MM.1S (cell line): ENCODE results near the gene ATP6AP1.

Source experiments
- DNase-seq: peaks from one replicate; pipeline ENCODE4 v3.0.0-alpha.2; 2015
- H2AFZ ChIP-seq: fragments of 300-600 bp; sonication (generic); 2 replicates; pipeline ENCODE4 v1.6.0; 2016; ENCODE audit warnings: antibody characterized with exemption, low read length
- H3F3A ChIP-seq: fragments of 300-600 bp; sonication (generic); 2 replicates; pipeline ENCODE4 v1.6.1; 2016; ENCODE audit warnings: mild to moderate bottlenecking, antibody characterized with exemption, low read length, moderate library complexity, mixed read lengths; ENCODE audit not compliant: insufficient read depth
- H3K27ac ChIP-seq: fragments of 300-600 bp; sonication (generic); 2 replicates; pipeline ENCODE4 v1.5.1; 2016; ENCODE audit warnings: mild to moderate bottlenecking, low read length
- H3K27me3 ChIP-seq: fragments of 300-600 bp; sonication (generic); replicated peaks from 2 replicates; pipeline ENCODE4 v1.6.0; 2016; ENCODE audit warnings: low read length; ENCODE audit not compliant: insufficient read depth
- H3K36me3 ChIP-seq: fragments of 300-600 bp; sonication (generic); replicated peaks from 2 replicates; pipeline ENCODE4 v1.6.1; 2016; ENCODE audit warnings: mild to moderate bottlenecking, low read length, mixed read lengths; ENCODE audit not compliant: insufficient read depth
- H3K4me1 ChIP-seq: fragments of 300-600 bp; sonication (generic); 2 replicates; pipeline ENCODE4 v1.6.1; 2016; ENCODE audit warnings: low read length, mixed read lengths
- H3K4me2 ChIP-seq: fragments of 300-600 bp; sonication (generic); 2 replicates; pipeline ENCODE4 v1.6.0; 2016; ENCODE audit warnings: low read depth, low read length
- H3K4me3 ChIP-seq: fragments of 300-600 bp; sonication (generic); 2 replicates; pipeline ENCODE4 v1.5.1; 2016; ENCODE audit warnings: low read length, mixed read lengths
- H3K79me2 ChIP-seq: fragments of 300-600 bp; sonication (generic); 2 replicates; pipeline ENCODE4 v1.6.1; 2016; ENCODE audit warnings: mixed run types, low read length, mixed read lengths
- H3K9ac ChIP-seq: fragments of 300-600 bp; sonication (generic); 2 replicates; pipeline ENCODE4 v1.6.1; 2016; ENCODE audit warnings: low read length, mixed read lengths
- H3K9me2 ChIP-seq: fragments of 300-600 bp; sonication (generic); replicated peaks from 2 replicates; pipeline ENCODE4 v1.6.1; 2016; ENCODE audit warnings: mild to moderate bottlenecking, low read length, mixed read lengths; ENCODE audit not compliant: insufficient read depth
- H3K9me3 ChIP-seq: fragments of 300-600 bp; sonication (generic); replicated peaks from 2 replicates; pipeline ENCODE4 v1.6.1; 2016; ENCODE audit warnings: mild to moderate bottlenecking, low read length, mixed read lengths; ENCODE audit not compliant: insufficient read depth
- H4K20me1 ChIP-seq: fragments of 300-600 bp; sonication (generic); 2 replicates; pipeline ENCODE4 v1.6.1; 2016; ENCODE audit warnings: mild to moderate bottlenecking, low read length, moderate library complexity, mixed read lengths; ENCODE audit not compliant: insufficient read depth
- EZH2 ChIP-seq: fragments of 300-600 bp; sonication (generic); optimal IDR thresholded peaks from 2 replicates; pipeline ENCODE3; 2017; ENCODE audit warnings: low read depth, mild to moderate bottlenecking, antibody characterized with exemption, low read length, mixed read lengths
- EZH2phosphoT487 ChIP-seq: fragments of 300-600 bp; sonication (generic); IDR thresholded peaks from 2 replicates; pipeline ENCODE4 v1.6.1; 2018; ENCODE audit warnings: antibody characterized with exemption, low read length
- TF ChIP-seq, protein P1 (sequence below): fragments of 300-600 bp; sonication (generic); IDR thresholded peaks from 2 replicates; pipeline ENCODE4 v1.5.1; 2016; ENCODE audit warnings: antibody characterized with exemption, low read length, mixed read lengths

The ATP6AP1 gene

DNA sequence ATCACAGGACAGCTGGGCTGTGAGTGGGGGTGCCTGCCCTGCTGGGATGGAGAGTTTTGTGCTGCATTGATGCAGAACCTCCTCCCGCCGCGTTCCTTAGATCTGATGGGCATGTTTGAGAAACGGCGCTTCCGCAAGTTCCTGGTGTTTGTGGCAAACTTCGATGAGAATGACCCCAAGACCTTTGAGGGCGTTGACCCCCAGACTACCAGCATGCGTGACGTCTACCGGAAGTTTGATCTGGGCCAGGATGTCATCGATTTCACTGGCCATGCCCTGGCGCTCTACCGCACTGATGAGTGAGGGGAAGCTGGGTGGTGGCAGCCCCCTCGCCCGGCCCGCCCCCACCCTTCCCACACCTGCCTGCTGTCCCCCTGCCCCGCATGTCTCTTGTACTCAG lies 11.4 kb downstream of the ATP6AP1 start:
- DNase-seq: no peak
- H2AFZ ChIP-seq: no peak overlapping the region
- no peaks in the 10 kb centered on the region for H3K9me3 ChIP-seq
- no peaks in the 10 kb centered on the region for H3K27me3 ChIP-seq
- H3K4me1 ChIP-seq: 0 out of 2 replicates have a peak, but pooled peaks cover 7% of the 10 kb centered on the region
- H3K9me2 ChIP-seq: no peaks in the 10 kb centered on the region
- H4K20me1 ChIP-seq: no peaks in the 10 kb centered on the region
- H3F3A ChIP-seq: peaks cover 8% of the 10 kb centered on the region
- H3K4me2 ChIP-seq: no peak overlapping the region
- H3K36me3 ChIP-seq: no peaks in the 10 kb centered on the region
- H3K79me2 ChIP-seq: peaks cover 38% of the 10 kb centered on the region
- no peak for TF ChIP-seq EZH2
- TF ChIP-seq, protein P1, sequence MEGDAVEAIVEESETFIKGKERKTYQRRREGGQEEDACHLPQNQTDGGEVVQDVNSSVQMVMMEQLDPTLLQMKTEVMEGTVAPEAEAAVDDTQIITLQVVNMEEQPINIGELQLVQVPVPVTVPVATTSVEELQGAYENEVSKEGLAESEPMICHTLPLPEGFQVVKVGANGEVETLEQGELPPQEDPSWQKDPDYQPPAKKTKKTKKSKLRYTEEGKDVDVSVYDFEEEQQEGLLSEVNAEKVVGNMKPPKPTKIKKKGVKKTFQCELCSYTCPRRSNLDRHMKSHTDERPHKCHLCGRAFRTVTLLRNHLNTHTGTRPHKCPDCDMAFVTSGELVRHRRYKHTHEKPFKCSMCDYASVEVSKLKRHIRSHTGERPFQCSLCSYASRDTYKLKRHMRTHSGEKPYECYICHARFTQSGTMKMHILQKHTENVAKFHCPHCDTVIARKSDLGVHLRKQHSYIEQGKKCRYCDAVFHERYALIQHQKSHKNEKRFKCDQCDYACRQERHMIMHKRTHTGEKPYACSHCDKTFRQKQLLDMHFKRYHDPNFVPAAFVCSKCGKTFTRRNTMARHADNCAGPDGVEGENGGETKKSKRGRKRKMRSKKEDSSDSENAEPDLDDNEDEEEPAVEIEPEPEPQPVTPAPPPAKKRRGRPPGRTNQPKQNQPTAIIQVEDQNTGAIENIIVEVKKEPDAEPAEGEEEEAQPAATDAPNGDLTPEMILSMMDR: no peak
- TF ChIP-seq EZH2phosphoT487: no peak
- no peak overlapping the region for H3K4me3 ChIP-seq
- H3K9ac ChIP-seq: no peak overlapping the region
- no peak overlapping the region for H3K27ac ChIP-seq

DNA sequence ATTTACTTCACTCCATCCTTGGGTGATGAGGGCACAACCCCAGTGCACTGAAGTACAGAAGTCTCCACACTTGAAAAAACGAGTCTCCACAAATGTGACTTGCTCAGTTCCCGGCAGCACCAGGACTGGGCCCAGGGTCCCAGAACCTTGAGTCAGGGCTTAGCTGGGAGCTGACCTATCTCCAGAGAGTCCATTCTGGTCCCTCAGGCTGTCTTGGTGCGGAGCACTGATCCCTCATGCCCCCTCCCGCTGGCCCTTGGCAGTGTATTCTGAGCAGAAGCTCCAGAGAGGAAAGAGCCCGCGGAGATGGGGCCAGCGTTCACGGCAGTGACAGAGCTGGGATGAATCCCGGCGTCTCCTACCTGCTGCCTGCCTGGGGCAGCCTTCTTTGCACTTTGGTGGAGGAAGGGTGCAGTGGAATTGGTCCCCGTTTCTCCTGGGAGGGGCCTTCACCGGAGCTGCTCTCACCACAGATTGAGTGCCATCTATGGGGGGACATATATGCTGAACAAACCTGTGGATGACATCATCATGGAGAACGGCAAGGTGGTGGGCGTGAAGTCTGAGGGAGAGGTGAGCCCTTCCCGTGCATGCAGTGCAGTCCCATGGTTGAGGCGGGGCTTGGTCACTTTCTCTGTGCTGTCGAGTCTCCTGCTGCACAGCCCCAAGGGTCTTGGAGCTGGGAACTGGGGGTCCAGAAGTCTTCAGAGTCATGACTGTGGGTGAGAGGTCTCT lies 12.3 kb downstream of the ATP6AP1 start:
- H3K4me1 ChIP-seq: 0 out of 2 replicates have a peak, but pooled peaks cover 7% of the 10 kb centered on the region

DNA sequence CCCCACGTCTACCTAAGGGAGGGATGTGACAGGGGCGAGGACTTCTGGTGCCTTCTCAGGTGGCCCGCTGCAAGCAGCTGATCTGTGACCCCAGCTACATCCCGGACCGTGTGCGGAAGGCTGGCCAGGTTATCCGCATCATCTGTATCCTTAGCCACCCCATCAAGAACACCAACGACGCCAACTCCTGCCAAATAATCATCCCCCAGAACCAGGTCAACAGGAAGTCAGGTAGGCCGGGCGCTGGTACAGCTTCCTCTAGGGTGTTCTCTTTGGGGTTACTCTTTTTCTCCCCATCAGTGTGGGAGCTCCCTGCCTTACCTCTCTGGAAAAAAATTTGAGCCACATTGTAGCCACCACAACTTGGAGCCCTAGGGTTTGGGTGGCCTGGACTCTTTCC lies 13.1 kb downstream of the ATP6AP1 start:
- H3K4me1 ChIP-seq: 0 out of 2 replicates have a peak, but pooled peaks cover 7% of the 10 kb centered on the region
- H3K79me2 ChIP-seq: peaks cover 53% of the 10 kb centered on the region
- no peaks in the 10 kb centered on the region for H3K27me3 ChIP-seq
- TF ChIP-seq EZH2: no peak
- no peak for TF ChIP-seq EZH2phosphoT487
- TF ChIP-seq, protein P1: no peak
- no peak overlapping the region for H3K27ac ChIP-seq
- H3F3A ChIP-seq: peaks cover 8% of the 10 kb centered on the region
- no peaks in the 10 kb centered on the region for H3K9me3 ChIP-seq
- H3K9me2 ChIP-seq: no peaks in the 10 kb centered on the region
- H4K20me1 ChIP-seq: no peaks in the 10 kb centered on the region
- no peak overlapping the region for H3K9ac ChIP-seq
- H3K4me3 ChIP-seq: no peak overlapping the region
- no peak overlapping the region for H3K4me2 ChIP-seq
- no peak for DNase-seq
- H3K36me3 ChIP-seq: no peaks in the 10 kb centered on the region
- no peak overlapping the region for H2AFZ ChIP-seq

More for the DNA sequence above, 12.3 kb downstream of the ATP6AP1 start:
- H3K4me2 ChIP-seq: no peak overlapping the region
- H3K4me3 ChIP-seq: no peak overlapping the region
- no peaks in the 10 kb centered on the region for H3K9me3 ChIP-seq
- H3K79me2 ChIP-seq: peaks cover 47% of the 10 kb centered on the region
- H3K27me3 ChIP-seq: no peaks in the 10 kb centered on the region
- DNase-seq: no peak
- no peak overlapping the region for H3K27ac ChIP-seq
- H2AFZ ChIP-seq: no peak overlapping the region
- no peaks in the 10 kb centered on the region for H3K9me2 ChIP-seq
- no peak overlapping the region for H3K9ac ChIP-seq
- no peaks in the 10 kb centered on the region for H3K36me3 ChIP-seq
- no peaks in the 10 kb centered on the region for H4K20me1 ChIP-seq
- H3F3A ChIP-seq: peaks cover 8% of the 10 kb centered on the region
- no peak for TF ChIP-seq EZH2
- TF ChIP-seq, protein P1: no peak
- TF ChIP-seq EZH2phosphoT487: no peak
